ENCODE results near the gene GNAZ.

The GNAZ gene

DNA sequence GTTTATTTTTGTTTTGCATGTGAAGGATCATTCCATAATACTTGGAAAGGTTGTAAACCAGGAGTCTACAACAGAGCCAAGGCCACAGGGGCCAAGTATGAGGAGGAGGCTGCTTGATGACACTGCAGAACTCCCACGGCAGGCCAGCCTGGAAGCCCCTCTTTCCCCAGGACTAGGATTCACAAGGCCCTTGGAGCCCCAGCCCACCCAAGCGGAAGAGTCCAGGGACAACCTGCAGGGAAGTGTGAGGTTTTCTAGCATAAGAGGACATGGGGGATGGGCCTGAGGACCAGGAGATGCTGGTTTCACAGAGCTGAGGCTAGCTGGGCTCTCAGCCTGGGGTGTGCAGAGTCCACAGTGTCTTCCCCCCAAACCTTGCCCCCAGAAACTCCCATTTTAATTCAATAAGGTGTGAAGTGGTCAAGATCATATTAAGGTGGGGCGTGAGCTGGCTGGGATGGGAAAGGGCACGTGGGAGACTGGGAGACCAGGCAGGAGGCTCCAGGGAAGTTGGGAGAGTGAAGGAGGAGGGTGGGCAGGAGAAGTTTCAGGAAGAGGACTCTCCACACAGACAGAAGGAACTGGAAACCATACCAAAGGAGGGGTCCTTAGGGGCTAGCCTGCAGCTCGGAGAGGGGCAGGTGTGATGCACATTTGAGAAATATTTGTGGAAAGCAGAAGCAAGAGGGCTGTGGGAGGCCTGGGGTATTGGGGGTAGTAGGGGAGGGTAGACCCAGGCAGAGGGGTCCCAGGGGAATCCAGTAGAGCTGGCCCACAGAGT is 12.4 kb downstream of the GNAZ start:
- TF ChIP-seq, protein P1, sequence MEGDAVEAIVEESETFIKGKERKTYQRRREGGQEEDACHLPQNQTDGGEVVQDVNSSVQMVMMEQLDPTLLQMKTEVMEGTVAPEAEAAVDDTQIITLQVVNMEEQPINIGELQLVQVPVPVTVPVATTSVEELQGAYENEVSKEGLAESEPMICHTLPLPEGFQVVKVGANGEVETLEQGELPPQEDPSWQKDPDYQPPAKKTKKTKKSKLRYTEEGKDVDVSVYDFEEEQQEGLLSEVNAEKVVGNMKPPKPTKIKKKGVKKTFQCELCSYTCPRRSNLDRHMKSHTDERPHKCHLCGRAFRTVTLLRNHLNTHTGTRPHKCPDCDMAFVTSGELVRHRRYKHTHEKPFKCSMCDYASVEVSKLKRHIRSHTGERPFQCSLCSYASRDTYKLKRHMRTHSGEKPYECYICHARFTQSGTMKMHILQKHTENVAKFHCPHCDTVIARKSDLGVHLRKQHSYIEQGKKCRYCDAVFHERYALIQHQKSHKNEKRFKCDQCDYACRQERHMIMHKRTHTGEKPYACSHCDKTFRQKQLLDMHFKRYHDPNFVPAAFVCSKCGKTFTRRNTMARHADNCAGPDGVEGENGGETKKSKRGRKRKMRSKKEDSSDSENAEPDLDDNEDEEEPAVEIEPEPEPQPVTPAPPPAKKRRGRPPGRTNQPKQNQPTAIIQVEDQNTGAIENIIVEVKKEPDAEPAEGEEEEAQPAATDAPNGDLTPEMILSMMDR (IDR thresholded peaks at IDR 0.05; ENCODE audit: low read depth, low read length), result no peak
- TF ChIP-seq MYC (IDR thresholded peaks at IDR 0.05; ENCODE audit: low read depth, low read length) (no peak), POLR2A (IDR thresholded peaks at IDR 0.05; ENCODE audit: extremely low read depth, insufficient read length) (no peak)
- TF ChIP-seq, protein P2, sequence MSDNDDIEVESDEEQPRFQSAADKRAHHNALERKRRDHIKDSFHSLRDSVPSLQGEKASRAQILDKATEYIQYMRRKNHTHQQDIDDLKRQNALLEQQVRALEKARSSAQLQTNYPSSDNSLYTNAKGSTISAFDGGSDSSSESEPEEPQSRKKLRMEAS (IDR thresholded peaks at IDR 0.05; ENCODE audit: low read depth, low read length), result no peak
- no peak overlapping the region for H3K4me3 ChIP-seq (ENCODE audit: low read depth, low read length)
- no peak for DNase-seq (ENCODE audit: low read depth)

DNA sequence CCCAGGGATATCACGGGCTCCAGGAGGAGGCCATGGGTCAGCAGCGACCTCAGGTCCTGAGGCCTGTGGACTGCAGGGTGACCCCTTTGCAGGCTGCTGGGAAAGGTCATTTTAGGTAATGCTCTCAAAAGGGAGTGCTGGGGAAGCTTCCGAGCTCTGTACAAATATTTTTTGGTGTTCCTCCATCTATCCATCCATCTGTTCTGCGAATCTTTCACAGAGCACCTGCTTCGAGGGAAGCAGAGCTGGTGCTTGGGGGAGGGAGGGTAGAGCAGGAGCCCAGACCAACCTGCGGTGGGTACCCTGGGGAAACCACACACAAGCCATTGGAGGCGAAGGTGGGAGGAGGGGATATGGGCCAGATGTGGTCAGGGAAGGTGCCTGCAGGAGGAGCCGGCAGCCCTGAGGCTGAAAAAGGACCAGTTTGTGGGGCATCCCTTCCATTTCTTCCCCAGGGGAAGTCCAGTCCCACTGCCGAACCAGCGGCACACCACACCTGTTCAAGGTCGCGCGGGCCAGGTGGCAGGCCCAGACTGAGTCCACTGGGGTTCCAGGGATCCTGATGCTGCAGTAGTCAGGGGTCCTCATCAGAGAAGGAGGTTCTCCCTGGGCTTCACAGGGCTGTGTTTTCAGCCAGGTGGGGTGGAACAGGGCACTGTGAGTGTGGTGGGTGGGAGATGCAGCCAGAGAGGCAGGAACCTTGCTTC is 13.1 kb downstream of the GNAZ start:
- H3K4me3 ChIP-seq (ENCODE audit: low read depth, low read length), result no peak overlapping the region
- DNase-seq (ENCODE audit: low read depth), result no peak
- no peak for TF ChIP-seq MYC (IDR thresholded peaks at IDR 0.05; ENCODE audit: low read depth, low read length)
- TF ChIP-seq, protein P2 (IDR thresholded peaks at IDR 0.05; ENCODE audit: low read depth, low read length), result no peak
- TF ChIP-seq, protein P1 (IDR thresholded peaks at IDR 0.05; ENCODE audit: low read depth, low read length), result no peak
- TF ChIP-seq POLR2A (IDR thresholded peaks at IDR 0.05; ENCODE audit: extremely low read depth, insufficient read length), result no peak

DNA sequence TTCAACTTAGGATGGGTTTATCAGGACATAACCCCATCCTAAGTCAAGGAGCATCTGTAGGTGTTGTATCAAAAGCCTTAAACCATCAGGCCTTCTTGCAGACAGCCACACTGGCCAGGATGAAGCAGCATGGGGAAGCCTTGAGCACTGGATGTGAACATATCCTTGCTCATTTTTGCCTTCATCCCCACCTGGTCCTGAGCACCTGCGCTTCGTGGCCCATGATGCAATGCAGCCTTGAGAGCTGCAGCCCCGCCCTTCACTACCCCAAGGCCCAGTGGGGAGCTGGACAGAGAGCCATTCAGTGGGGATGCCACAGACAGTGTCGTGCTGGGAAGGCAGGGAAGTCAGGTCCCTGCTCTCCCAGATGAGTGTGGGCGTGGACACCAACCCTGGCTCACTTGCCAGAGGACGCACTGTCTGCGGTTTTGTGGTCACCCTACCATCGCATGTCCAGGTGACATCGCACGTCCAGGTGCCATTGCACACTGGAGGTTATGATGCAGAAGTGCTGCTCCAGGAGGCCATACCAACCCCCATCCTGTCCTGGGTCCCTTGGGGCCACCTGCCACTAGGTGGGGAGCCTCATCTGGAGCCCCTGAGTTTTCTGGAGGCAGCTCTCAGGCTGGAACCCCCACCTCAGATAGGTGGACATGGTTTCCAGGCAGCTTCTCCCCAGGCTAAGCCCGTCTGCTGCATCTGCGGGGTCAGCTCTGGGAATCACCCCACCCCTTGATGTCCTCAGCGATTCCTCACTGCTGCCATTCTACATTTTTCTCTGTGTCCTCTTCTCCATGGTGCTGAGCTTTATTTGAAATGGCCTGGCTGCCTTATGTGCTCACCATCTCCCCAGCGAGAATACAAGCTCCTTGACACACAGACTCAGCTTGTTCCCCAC is 14.4 kb downstream of the GNAZ start:
- H3K4me3 ChIP-seq (ENCODE audit: low read depth, low read length), result no peak overlapping the region
- TF ChIP-seq MYC (IDR thresholded peaks at IDR 0.05; ENCODE audit: low read depth, low read length) (no peak), POLR2A (IDR thresholded peaks at IDR 0.05; ENCODE audit: extremely low read depth, insufficient read length) (no peak)
- TF ChIP-seq, protein P1 (IDR thresholded peaks at IDR 0.05; ENCODE audit: low read depth, low read length), result no peak
- TF ChIP-seq, protein P2 (IDR thresholded peaks at IDR 0.05; ENCODE audit: low read depth, low read length), result no peak
- no peak for DNase-seq (ENCODE audit: low read depth)

DNA sequence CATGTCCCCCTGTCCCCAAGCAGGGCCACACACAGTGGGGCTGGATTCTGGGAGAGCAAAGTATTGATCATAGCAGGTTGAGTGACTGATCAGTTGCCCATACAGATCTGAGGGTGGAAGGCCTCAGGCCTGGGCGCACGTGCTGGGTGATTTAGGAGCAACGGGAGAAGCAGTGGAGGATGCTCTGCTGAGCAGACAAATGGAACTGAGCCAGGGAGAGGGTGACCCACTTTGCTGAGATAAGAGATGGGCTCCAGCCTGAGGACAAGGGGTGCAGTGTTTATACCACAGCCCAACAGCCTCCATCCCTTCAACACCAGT is 15.0 kb downstream of the GNAZ start:
- DNase-seq (ENCODE audit: low read depth), result no peak
- TF ChIP-seq, protein P2 (IDR thresholded peaks at IDR 0.05; ENCODE audit: low read depth, low read length), result no peak
- TF ChIP-seq, protein P1 (IDR thresholded peaks at IDR 0.05; ENCODE audit: low read depth, low read length), result no peak
- TF ChIP-seq POLR2A (IDR thresholded peaks at IDR 0.05; ENCODE audit: extremely low read depth, insufficient read length) (no peak), MYC (IDR thresholded peaks at IDR 0.05; ENCODE audit: low read depth, low read length) (no peak)
- H3K4me3 ChIP-seq (ENCODE audit: low read depth, low read length), result no peak overlapping the region

DNA sequence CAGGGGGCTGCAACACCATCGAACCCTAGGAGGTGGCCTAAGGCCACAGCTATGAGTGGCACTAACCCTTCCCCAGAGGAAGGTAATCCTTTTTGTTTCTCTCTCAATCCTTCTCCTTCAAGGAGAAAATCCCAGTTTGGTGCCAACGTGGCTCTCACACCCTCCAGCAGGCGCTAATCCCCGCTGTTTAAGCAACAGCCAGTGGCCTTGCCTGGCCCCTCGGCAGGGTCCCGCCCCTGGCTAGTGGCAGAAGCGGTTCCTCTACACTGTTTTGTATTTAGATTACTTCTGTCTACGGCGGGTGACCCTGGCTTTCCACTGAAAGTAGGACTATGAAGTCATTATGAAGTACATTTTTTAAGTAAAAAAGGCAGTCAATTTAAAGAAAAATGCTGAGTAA is 15.5 kb downstream of the GNAZ start:
- no peak for DNase-seq (ENCODE audit: low read depth)
- TF ChIP-seq MYC (IDR thresholded peaks at IDR 0.05; ENCODE audit: low read depth, low read length) (no peak), POLR2A (IDR thresholded peaks at IDR 0.05; ENCODE audit: extremely low read depth, insufficient read length) (no peak)
- TF ChIP-seq, protein P1 (IDR thresholded peaks at IDR 0.05; ENCODE audit: low read depth, low read length), result no peak
- TF ChIP-seq, protein P2 (IDR thresholded peaks at IDR 0.05; ENCODE audit: low read depth, low read length), result no peak
- no peak overlapping the region for H3K4me3 ChIP-seq (ENCODE audit: low read depth, low read length)

Measured in NB4 (cell line).